NCI-H1694 (cell line): ENCODE results near the gene ZEB2.
A peak's percentile ranks its signal among the peaks of the same experiment; 100 is the strongest.

Source experiments
- DNase-seq: peaks from one replicate; lab custom pipeline; 2025; lab: John Stamatoyannopoulos, UW

The ZEB2 gene

GRCh38 chr2:144470816-144471215 lies 49.1 kb downstream of the ZEB2 start:
- no peak for DNase-seq

DNA sequence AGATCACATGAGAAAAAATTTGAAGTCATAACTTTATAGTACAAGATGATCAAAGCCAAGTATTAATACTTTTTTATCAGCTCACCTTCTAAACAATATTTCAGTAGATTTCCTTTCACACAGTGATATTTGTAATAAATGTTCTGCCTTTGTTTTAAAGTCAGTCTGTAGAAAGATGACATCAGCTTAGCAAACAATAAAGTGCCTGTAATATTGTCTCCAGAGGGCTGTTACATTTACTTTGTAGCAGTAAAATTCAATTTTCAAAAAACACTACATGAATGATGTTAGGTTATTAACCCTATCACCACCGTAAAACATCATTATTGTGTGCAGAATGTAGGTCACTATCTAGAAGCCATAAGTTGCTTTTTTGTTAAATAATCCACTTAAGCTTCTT lies 49.6 kb downstream of the ZEB2 start:
- no peak for DNase-seq

DNA sequence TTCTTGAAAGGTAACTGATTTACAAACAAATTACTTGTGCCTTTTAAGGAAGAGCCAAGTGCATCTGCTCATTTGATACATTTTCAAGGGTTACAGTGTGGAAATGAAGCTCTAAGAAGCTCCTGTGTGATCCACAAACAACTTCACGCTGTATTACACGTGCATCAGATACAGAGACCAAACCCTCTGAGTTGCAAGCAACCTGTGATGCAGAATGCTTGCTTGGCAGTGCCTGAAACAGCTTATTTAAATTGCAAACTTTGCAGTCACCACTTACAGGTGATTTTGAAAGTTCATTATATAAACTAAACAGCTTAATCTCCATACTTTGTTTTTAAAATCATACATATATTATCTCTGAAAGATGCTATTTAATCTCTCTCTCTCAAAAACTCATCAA lies 50.1 kb downstream of the ZEB2 start:
- DNase-seq = no peak

DNA sequence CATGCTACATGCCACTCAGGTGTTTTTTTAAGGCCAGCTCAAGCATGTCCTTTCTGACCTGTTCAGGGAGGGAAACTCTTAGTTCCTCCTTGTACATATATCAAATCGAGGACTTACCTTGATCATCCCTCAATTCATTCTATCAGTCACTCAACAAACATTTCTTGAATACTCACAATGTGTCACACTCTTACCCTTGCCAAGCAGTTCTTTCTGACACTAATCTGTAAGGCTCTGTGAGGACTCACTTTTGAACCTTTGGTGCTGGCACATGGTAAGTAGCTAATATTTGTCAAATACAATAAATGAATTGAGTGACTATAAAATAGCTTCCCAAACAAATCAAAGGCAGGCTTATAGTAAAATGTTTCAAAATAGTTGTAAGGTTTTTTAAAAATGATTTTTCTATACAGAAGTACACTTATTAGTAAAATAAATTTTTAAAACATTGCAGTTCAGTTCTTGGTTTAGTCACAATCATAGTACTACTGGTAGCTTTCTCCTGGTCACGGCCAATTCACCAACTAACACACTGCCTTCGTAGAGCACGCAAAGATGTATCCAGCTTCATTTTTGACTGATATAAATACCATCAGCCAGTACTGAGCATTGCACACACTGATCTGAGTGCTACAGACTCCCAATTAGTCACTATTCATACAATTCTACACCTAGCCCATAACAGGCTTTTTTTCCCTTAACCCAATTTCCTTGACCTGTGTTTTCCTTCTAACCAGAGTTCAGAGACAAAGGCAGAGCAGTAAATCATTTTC lies 50.9 kb downstream of the ZEB2 start:
- DNase-seq = no peak

GRCh38 chr2:144467502-144468137 lies 52.3 kb downstream of the ZEB2 start:
- no peak for DNase-seq

GRCh38 chr2:144466637-144467036 lies 53.3 kb downstream of the ZEB2 start:
- no peak for DNase-seq

DNA sequence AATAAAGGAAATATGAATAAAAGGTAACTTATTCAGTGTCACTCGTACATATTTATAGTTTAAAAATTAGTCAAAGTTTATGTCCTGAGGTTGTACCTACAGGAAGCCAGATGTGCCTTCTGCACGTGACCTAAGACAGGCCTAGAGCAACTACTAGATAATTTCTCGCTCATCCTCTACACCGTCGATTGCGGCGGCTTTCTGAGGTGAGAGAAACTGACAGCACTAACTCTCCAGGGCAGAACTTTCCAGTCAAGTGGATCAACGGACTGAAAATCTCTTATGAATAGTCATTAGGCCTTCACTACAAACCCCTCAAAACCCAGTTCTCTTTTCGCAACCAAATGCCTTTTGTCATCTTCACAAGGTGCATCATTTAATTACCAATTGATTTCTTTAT lies 54.2 kb downstream of the ZEB2 start:
- DNase-seq = no peak

DNA sequence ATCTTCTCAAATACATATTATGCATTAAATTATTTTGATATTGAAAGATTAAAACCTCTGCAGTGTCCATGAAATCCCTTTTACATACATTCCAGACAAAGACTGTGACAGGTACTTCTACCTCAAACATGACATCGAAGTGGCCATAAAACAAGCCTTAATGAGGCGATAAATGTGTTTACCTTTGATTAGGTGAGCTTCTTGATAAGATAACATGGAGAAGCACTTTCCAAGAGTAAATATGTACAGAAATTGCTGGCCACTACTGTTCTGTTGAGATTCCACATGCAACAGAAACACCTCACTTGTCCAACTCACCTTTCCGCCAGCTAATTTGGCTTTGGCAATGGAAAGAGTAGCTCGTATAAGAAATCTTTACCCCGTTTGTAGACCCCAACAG lies 55.2 kb downstream of the ZEB2 start:
- no peak for DNase-seq

GRCh38 chr2:144463266-144463665 lies 56.7 kb downstream of the ZEB2 start:
- DNase-seq = no peak

- DNase-seq = no peak
Observed at GRCh38 chr2:144462266-144462665, 57.7 kb downstream of the ZEB2 start.

- DNase-seq = no peak
Observed at GRCh38 chr2:144461308-144461766, 58.6 kb downstream of the ZEB2 start.

DNA sequence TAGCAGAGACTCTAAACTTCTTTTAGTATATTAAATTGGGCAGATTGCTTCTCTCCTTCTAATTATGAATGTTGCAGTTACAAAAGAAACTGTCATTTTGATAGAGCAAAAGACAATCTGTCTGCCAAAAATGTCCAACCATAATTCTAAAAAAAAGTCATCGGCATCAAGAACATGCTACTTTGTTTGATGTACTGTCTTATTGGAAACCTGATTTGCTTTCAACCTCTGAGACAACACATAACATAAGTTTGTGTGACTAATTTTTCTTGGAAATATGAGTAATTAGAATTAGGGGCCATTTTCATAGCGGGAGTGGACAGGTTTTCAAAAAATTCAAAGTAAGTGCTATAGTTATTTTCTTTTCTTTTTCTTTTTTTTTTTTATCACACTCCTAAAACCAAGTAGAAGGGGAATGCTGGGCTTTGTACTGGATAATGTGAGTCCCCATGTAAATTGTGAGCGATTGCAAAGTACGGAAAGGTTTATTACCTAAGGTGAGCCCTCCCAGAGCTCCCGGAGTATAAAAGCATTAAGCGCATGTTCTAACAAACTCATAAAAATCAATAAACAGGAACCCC lies 59.1 kb downstream of the ZEB2 start:
- DNase-seq = no peak

GRCh38 chr2:144459937-144460336 lies 60.0 kb downstream of the ZEB2 start:
- no peak for DNase-seq

GRCh38 chr2:144459286-144459685 lies 60.6 kb downstream of the ZEB2 start:
- DNase-seq = no peak

DNA sequence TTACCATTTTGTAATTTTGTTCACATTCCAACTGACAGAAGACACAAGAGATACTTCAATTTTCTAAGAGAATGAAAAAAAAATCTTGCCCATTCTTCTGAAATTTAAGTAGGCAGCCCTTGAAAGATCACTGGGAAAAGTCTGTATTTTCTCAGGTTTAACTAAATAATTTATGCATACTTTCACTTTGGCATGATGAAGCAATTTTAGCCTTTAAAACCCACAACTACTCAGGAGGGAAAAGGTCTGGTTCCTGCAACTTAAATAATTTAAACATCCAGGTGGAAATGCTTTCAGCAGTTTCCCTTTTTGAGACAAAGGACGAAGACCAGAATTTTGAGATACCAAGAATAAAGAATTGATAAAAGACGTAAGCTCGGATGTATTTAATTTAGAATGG lies 61.4 kb downstream of the ZEB2 start:
- no peak for DNase-seq

DNA sequence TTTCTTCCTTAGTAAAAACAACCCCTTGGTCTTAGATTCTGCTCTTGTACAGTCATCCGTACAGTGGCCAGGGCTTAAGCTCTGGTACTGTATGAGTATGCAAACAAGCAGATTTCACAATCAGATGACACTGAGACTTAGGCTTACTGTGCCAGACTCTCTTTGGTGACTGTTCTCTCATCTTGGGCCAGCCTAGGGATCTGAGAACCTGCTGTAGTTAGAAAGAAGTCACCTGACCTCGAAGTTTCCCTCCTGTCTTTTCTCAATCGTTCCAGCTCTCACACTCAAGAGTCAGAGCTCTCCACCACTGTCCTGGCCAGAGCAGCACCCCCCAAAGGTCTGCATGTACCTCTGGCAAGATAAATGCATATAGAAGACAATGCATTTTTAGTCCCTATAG lies 63.2 kb downstream of the ZEB2 start:
- no peak for DNase-seq

- DNase-seq = no peak
Observed at GRCh38 chr2:144455987-144456386, 63.9 kb downstream of the ZEB2 start.

DNA sequence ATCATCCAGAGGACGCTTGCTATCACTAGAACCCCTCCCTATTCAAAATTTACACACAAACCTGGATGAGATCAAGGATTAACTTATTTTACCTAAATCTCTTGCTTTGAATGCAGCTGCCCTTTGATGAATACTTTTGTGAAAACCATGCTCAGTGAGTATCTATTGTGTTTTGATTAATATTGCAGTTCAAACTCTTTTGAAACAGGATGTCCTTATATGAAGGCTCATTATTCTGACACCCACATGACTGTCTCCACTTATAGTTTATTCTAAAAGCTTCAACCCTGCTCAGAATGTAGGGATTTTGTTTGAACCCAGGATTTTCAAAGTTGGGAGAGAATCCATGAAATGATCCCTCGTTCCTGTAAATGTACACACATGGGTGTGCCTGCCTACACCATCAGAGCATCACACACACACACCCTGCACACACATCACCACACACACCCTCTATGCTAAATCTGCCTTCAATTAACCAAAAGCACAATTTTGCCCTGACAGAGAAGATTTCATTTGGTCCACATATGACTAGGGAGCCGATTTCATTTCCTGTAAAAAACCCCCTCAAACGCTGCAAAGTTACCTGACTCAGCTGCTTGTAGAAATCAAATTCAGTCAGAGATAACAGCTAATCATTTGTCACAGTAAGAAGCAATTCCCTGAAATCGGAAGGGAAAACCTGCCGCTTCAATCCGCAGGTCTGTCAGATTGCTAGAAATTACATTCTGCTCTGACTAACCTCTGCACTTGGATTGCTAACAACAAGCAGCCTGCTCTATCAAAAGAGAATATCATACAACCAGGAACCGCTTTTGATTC lies 65.2 kb downstream of the ZEB2 start:
- DNase-seq = no peak

DNA sequence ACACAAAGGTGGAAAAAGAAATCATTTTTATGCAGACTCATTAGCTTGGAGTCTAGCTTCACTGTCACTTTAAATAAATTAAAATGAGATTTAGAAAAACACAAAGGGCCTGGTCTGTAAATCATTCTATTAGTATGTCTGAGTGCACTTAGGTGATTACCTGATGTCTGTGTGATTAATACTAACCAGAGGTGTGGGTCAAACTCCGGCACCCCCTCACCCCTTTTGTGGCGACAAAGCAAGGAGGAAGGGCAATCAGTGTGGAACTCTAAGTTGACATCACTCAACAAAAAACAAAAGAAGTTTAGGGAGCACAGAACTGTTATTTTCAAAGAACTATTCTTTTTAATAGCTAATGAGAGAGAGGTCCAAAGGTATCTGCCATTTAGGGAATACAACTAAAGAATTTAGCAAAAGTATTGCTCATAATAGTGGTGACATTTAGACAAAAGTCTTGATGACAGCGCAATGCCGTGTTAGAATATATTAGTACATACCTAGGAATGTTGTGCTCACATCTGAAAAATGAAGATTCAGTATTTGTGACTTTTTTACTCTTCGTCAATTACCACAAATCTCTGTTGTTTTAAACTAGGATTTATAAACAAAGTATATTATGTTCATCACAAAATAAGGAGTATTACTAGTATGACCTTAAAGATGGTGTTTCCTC lies 66.3 kb downstream of the ZEB2 start:
- DNase-seq = no peak

- DNase-seq = no peak
Observed at GRCh38 chr2:144452989-144453336, 67.0 kb downstream of the ZEB2 start.

- DNase-seq = peak; percentile 7
Observed at GRCh38 chr2:144452169-144452988, 67.5 kb downstream of the ZEB2 start.
